Activated CD4-positive, CD25-positive, alpha-beta regulatory T cell treated with anti-CD3 and anti-CD28 coated beads, Interleukin-2, amount 50 U/mL, for 24 hours (primary cell): ENCODE data around the gene SKAP1.
"Not testable (repeated sequence)": the region's sequence is repeated elsewhere in the genome, so short reads cannot be mapped to it uniquely, and the experiment has no call there.

Experiments
- ATAC-seq, 2 donors: fragments of 150-1000 bp; cut with Tn5 transposase; one replicate each; pipeline ENCODE4 v1.10.0; 2021; ENCODE audit warnings: mild to moderate bottlenecking in 1 of 2, moderate library complexity in 1 of 2

Gene SKAP1

GRCh38 chr17:48202959-48203358, 227.1 kb downstream of the SKAP1 start:
- no peak for ATAC-seq

- ATAC-seq = no peak
Observed at GRCh38 chr17:48198950-48199541, 231.0 kb downstream of the SKAP1 start.

GRCh38 chr17:48195910-48196309, 234.1 kb downstream of the SKAP1 start:
- no peak for ATAC-seq

GRCh38 chr17:48194097-48194550, 235.9 kb downstream of the SKAP1 start:
- ATAC-seq = peak; percentile 13 to 30

- ATAC-seq = no peak
Observed at GRCh38 chr17:48192321-48192731, 237.7 kb downstream of the SKAP1 start.

- no peak for ATAC-seq
Observed at GRCh38 chr17:48191362-48191761, 238.7 kb downstream of the SKAP1 start.

GRCh38 chr17:48190871-48191270, 239.1 kb downstream of the SKAP1 start:
- ATAC-seq = no peak

- no peak for ATAC-seq
Observed at GRCh38 chr17:48187872-48188608, 242.0 kb downstream of the SKAP1 start.

- not testable (repeated sequence) for ATAC-seq
Observed at GRCh38 chr17:48186317-48186716, 243.7 kb downstream of the SKAP1 start.

GRCh38 chr17:48184721-48185120, 245.3 kb downstream of the SKAP1 start:
- ATAC-seq = no peak

- ATAC-seq = no peak
Observed at GRCh38 chr17:48181653-48182052, 248.4 kb downstream of the SKAP1 start.

- no peak for ATAC-seq
Observed at GRCh38 chr17:48180842-48181629, 249.0 kb downstream of the SKAP1 start.

GRCh38 chr17:48179071-48179945, 250.7 kb downstream of the SKAP1 start:
- peak; percentile 64 to 79 for ATAC-seq

GRCh38 chr17:48178317-48178716, 251.7 kb downstream of the SKAP1 start:
- no peak for ATAC-seq

- ATAC-seq = no peak
Observed at GRCh38 chr17:48177816-48178215, 252.2 kb downstream of the SKAP1 start.

- no peak for ATAC-seq
Observed at GRCh38 chr17:48176471-48176855, 253.6 kb downstream of the SKAP1 start.

- no peak for ATAC-seq
Observed at GRCh38 chr17:48175692-48176470, 254.1 kb downstream of the SKAP1 start.

- ATAC-seq = no peak
Observed at GRCh38 chr17:48174833-48175523, 255.0 kb downstream of the SKAP1 start.

- ATAC-seq = no peak
Observed at GRCh38 chr17:48173191-48173984, 256.6 kb downstream of the SKAP1 start.

GRCh38 chr17:48169926-48170325, 260.1 kb downstream of the SKAP1 start:
- no peak for ATAC-seq
